HPDE6-E6E7 (cell line): ENCODE results near the gene KRTAP4-11.
"Not testable (repeated sequence)": the region's sequence is repeated elsewhere in the genome, so short reads cannot be mapped to it uniquely, and the experiment has no call there.

ENCODE experiments used
- DNase-seq: peaks from one replicate; pipeline ENCODE4 v3.0.0; 2011; ENCODE audit warnings: missing footprints; ENCODE audit errors: extremely low spot score

KRTAP4-11 gene

DNA sequence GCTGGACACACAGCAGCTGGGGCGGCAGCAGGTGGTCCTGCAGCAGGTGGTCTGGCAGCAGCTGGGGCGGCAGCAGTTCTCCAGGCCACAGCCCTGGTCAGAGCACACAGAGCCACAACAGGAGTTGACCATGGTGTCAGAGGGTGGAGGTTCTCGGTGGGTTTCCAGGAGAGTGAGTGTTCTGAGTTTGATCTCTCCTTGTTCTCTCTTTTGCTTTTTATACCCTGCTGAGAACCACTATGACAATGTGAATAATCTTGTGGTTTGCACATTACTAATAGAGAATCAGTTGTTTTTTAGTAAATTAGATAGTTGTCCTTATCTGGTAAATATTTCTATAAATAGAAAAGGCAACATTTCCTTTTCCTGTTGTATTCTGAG lies 5.8 kb upstream of the KRTAP4-11 start, which contains the start of gene KRTAP4-12:
Gene KRTAP4-12 (minus strand): TSS at position 192 of the 381 bp plus-strand sequence. CDS start 60 bp downstream, at position 132.
- not testable (repeated sequence) for DNase-seq

DNA sequence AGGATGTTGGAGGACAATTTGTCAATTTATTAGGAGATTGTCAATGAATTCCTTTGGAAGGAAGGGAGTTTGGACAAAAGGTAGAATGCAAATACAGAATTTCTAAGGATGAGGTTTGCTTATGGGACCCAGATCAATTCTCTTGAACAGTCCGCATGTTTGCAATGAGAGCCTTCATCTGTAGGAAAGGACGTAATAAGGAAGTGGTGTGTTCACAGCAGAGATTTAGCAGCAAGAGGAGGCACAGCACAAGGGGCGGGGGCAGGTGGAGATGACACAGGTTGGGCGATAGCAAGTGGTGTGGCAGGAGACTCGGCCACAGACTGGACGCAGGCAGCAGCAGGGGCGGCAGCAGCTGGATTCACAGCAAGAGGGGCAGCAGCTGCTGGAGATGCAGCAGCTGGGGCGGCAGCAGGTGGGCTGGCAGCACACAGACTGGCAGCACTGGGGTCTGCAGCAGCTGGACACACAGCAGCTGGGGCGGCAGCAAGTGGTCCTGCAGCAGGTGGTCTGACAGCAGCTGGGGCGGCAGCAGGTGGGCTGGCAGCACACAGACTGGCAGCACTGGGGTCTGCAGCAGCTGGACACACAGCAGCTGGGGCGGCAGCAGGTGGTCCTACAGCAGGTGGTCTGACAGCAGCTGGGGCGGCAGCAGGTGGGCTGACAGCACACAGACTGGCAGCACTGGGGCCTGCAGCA lies 5.3 kb upstream of the KRTAP4-11 start:
- DNase-seq, result not testable (repeated sequence)

DNA sequence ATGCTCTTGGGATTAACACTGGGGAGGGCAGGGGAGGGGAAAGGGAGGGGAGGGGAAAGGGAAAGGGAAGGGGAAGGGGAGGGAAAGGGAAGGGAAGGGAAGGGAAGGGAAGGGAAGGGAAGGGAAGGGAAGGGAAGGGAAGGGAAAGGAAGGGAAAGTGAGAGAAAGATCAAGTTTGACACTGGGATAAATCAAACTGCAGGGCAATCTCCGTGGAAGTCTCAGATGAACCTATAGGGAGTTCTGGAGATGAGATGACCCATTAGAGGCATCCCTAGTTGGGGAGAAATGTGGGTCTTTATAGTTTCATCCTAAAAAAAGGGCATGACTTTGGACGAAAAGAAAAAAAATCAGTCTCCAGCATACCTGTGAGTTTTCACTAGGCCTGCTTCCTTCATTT lies 3.6 kb upstream of the KRTAP4-11 start:
- DNase-seq, result no peak

DNA sequence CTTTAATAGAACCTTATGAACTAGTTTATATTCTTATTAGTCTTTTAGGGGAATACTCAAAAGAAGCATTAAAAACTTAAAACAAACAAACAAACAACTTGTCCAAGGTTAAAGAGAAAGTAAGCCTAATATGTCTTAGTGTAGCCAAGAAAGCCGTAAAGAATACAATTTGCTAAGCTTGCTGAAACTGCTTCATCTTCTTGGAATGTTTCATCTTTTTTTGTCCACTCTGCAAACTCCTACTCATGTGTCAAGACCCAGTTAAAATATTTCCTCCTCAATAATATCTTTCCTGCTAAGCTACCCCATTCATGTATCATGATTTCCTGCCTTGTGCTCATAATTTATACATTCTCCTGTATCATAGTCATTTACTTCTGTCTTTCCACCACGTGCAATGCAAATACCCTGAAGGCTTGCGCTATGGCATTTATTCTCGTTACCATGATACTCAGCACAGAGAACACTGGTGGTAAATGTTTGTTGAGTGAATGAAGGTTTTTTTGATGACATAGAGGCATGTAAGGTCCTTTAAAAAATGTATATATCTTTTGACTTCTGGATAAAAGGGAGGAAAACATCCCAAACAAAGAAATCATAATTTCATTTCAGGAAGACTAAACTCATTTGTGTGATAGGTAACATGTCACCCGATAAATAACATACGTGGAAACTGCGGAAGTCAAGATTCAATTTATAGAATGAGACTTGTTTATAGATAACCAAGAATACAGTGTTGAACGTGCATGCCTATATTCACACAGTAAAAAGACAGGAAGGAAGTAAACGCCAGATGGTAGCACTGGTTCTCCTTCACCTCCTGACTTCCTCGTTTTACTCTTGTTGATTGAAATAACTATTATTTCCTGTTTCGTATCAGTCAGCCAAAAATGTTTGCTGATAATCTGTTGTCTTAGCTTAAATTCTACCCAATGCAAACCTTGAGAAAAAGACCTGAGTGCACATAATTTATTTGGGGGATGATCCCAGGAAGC lies 1.8 kb upstream of the KRTAP4-11 start:
- DNase-seq, result not testable (repeated sequence)

DNA sequence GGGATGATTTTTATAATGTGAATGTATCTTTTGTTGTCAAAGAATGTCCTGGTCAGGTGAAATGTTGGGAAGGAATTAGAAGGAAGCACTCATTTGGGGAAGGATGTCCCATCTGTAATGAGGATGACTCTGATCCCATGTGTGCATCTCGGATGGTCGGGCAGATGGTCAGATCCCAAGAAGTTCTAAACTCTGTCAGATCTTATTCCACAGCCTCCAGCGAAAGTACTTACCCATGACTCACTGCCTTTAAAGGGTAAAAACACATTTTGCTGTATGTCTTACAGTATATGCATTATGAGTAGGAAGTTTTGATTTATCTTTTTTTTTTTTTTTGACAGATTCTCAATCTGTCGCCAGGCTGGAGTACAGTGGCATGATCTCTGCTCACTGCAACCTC lies 548 bp upstream of the KRTAP4-11 start:
- no peak for DNase-seq

DNA sequence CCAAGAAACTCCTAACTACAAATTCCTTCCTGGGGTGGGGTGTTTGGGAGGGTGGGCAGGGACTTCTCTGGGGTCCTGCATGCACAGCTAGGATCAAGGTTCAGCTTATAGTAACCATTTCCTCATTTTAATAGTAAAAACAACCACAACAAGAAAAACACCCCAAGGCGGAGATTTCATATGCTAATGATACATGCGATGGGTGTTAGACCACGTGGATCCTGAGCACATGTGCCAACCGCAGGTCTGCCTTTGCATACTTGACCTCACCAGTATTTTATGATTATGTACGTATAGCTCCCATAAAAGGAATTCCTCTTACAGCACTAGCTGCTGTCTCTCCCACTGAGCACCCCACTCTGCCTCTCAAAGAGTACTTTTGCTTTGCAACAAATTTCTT lies 1.9 kb downstream of the KRTAP4-11 start:
- DNase-seq, result no peak

DNA sequence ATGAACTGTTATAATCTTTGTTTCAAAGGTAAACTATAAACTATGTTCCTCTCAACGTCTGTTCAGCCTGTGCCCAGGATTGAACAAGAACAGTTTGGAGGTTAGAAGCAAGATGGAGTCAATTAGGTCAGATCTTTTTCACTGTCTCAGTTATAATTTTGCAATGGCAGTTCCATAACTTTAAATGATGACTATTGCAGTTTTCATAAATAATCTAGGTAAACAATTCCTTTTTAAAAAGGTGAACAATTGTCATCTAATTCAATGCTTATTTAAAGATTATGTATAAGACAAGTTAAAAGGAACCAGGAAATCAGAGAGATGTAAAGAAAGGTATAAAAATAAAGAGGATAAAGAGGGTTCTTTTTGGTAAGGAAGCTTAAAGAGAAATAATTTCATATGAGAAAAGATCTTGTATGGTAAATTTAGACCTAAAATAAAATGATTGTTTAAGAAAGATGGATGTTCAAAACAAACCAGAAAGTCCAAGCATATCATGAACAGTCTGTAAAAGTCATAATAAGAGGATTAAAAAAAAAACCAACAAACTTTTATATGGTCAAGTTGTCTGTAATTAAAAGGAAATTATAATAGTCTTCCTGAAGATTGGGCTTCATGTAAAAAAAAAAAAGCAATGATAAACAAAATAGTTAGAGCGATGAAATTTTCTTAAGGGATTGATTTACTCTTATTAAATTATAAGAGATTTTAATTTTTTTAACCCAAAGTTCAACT lies 6.9 kb downstream of the KRTAP4-11 start:
- DNase-seq, result no peak

DNA sequence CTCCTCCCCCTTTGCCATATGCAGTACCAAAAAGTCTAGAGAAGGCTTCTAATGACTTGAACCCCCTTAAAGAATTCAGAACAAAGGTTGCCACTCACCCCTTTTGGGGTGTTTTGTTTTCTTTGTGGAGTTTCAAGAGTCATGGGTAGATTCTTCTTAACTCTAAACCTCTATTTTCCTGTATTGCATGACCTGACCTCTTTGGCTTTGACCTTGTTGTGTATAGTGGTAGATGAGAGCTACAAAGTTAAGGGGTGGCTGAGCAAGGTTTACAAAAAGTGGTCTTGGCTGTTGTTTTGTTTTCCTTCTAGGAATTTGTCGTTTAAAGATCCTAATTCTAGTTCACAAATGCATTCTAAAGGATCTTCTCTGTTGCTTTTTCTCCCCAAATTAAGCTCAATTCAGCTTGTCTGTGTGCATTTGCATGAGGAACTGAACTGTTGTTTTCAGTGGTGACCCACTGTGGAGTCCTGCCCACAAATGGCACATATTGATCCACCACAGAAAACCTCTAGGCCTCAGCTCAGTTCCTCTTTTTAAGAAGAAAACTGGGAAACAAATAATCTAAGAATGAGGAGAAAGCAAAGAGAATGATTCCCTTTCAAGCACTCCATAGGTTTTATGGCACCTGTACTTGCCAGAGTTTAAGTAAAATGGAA lies 9.3 kb downstream of the KRTAP4-11 start:
- not testable (repeated sequence) for DNase-seq

DNA sequence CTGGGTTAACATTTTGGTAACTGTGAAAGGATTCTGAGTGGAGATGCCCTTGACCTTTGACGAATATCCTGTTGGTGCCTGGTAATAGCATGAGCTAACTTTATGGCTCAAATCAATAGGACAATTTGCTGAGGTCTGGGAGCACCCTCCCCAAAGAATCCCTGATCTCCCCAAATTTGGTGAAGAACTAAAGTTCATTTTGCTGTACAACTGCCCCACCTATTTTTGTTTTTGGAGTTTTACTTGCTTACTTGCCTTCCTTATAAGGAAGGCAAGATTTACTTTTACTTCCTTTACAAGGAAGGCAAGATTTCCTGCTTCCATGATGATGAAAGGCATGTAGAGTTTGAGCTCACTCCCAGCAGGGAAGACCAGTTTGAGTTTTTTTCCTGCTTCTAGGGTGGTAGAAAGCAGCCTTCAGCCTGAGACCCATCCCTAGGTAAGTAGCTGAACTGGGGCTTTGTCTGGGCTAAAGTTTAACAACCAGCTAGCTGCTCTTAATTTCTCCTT lies 10.2 kb downstream of the KRTAP4-11 start:
- no peak for DNase-seq

DNA sequence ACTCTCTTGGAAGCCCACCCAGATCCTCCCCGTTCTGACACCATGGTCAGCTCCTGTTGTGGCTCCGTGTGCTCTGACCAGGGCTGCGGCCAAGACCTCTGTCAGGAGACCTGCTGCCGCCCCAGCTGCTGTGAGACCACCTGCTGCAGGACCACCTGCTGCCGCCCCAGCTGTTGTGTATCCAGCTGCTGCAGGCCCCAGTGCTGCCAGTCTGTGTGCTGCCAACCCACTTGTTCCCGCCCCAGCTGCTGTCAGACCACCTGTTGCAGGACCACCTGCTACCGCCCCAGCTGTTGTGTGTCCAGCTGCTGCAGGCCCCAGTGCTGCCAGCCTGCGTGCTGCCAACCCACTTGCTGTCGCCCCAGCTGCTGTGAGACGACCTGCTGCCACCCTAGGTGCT lies 12.8 kb downstream of the KRTAP4-11 start, which contains the start of gene KRTAP4-9:
Gene KRTAP4-9 (plus strand): TSS at position 43 of the 400 bp plus-strand sequence. CDS start 0 bp downstream, at position 43.
- DNase-seq, result not testable (repeated sequence)

DNA sequence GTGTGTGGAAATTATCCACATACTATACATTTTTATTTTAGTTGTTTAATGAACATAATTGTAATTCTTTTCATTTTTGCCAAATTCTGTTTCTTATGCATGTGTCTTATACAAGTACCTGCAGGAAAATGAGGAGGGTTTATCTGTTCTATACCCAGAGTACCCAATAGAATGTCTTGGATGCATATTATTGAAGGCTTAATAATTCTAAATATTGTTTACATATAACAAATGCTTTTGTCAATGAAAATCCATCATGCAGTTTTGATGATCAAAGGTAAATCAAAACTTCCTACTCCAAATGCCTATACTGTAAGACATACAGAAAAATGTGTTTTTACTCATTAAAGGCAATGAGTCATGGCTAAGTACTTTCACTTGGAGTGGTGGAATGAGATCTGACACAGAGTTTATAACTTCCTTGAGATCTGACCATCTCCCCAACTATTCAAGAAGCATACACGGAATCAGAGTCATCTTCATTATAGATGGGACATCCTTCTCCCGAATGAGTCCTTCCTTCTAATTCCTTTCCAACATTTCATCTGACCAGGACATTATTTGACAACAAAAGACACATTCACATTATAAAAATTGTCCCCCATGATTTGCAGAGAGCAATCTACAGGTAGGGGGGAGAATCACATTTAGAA lies 13.7 kb downstream of the KRTAP4-11 start:
- not testable (repeated sequence) for DNase-seq

DNA sequence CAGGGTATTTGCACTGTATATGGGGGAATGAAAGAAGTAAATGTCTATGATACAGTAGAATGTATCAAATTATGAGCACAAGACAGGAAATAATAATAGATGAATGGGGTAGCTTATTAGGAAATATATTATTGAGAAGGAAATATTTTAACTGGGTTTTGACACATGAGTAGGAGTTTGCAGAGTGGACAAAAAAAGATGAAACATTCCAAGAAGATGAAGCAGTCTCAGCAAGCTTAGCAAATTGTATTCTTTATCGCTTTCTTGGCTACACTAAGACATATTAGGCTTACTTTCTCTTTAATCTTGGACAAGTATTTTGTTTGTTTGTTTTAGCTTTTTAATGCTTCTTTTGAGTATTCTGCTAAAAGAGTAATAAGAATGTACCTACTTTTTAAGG lies 14.3 kb downstream of the KRTAP4-11 start:
- no peak for DNase-seq

DNA sequence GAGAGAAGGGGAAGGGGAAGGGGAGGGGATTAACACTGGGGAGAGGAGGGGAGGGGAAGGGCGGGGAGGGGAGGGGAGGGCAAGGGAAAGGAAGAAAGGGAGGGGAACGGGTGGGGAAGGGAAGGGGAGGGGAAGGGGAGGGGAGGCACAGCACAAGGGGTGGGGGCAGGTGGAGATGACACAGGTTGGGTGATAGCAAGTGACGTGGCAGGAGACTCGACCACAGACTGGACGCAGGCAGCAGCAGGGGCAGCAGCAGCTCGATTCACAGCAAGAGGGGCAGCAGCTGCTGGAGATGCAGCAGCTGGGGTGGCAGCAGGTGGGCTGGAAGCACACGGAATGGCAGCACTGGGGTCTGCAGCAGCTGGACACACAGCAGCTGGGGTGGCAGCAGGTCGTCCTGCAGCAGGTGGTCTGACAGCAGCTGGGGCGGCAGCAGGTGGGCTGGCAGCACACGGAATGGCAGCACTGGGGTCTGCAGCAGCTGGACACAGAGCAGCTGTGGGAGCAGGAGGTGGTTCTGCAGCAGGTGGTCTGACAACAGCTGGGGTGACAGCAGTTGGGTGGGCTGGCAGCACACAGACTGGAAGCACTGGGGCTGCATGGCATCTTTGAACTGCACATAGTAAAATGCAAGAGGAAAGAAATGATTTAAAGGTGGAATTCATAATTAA lies 16.4 kb downstream of the KRTAP4-11 start, which contains the start of gene KRTAP4-16:
Gene KRTAP4-16 (minus strand): TSS at position 624 of the 674 bp plus-strand sequence. CDS start 0 bp downstream, at position 624.
- DNase-seq, result no peak

DNA sequence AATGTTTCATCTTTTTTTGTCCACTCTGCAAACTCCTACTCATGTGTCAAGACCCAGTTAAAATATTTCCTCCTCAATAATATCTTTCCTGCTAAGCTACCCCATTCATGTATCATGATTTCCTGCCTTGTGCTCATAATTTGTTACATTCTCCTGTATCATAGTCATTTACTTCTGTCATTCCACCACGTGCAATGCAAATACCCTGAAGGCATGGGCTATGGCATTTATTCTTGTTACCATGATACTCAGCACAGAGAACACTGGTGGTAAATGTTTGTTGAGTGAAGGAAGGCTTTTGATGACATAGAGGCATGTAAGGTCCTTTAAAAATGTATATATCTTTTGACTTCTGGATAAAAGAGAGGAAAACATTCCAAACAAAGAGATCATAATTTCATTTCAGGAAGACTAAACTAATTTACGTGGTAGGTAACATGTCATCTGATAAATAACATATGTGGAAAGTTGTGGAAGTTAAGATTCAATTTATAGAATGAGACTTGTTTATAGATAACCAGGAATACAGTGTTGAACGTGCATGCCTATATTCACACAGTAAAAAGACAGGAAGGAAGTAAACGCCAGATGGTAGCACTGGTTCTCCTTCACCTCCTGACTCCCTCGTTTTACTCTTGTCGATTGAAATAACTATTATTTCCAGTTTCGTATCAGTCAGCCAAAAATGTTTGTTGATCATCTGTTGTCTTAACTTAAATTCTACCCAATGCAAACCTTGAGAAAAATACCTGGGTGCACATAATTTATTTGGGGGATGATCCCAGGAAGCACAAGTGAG lies 18.3 kb downstream of the KRTAP4-11 start:
- peak; percentile 9 for DNase-seq

DNA sequence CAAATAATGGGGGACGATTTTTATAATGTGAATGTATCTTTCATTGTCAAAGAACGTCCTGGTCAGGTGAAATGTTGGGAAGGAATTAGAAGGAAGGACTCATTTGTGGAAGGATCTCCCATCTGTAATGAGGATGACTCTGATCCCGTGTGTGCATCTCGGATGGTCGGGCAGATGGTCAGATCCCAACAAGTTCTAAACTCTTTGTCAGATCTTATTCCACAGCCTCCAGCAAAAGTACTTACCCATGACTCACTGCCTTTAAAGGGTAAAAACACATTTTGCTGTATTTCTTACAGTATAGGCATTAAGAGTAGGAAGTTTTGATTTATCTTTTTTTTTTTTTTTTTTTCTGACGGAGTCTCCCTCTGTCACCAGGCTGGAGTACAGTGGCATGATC lies 19.7 kb downstream of the KRTAP4-11 start:
- peak; percentile 3 for DNase-seq

DNA sequence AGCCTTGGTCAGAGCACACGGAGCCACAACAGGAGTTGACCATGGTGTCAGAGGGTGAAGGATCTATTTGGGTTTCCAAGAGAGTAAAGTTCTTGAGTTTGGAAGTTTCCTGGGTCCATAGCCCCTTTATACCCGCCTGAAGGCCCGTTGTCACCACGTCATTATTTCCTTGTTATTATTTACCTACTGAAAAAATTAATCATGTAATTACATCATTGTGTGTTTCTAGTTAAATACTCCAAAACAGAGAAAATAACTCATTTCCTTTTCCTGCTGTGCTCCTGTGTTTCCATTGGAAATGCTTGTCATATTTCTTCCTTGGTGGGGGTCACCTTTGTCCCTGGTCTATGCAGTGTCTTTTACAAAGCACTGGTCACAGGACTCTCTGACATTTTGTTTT lies 20.1 kb downstream of the KRTAP4-11 start, which contains the start of gene KRTAP4-8:
Gene KRTAP4-8 (minus strand): TSS at position 101 of the 400 bp plus-strand sequence. CDS start 58 bp downstream, at position 43.
- no peak for DNase-seq

DNA sequence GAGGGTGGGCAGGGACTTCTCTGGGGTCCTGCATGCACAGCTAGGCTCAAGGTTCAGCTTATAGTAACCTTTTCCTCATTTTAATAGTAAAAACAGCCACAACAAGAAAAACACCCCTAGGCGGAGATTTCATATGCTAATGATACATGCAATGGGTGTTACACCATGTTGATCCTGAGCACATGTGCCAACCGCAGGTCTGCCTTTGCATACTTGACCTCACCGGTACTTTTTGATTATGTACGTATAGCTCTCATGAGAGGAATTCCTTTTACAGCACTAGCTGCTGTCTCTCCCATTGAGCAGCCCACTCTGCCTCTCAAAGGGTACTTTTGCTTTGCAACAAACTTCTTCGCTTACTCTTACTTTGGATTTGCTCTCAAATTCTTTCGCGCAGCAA lies 22.1 kb downstream of the KRTAP4-11 start:
- no peak for DNase-seq

DNA sequence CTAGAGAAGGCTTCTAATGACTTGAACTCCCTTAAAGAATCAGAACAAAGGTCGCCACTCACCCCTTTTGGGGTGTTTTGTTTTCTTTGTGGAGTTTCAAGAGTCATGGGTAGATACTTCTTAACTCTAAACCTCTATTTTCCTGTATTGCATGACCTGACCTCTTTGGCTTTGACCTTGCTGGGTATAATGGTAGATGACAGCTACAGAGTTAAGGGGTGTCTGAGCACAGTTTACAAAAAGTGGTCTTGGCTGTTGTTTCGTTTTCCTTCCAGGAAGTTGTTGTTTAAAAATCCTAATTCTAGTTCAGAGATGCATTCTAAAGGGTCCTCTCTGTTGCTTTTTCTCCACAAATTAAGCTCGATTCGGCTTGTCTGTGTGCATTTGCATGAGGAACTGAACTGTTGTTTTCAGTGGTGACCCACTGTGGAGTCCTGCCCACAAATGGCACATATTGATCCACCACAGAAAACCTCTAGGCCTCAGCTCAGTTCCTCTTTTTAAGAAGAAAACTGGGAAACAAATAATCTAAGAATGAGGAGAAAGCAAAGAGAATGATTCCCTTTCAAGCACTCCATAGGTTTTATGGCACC lies 29.3 kb downstream of the KRTAP4-11 start:
- DNase-seq, result not testable (repeated sequence)
